Hepatocyte (in vitro differentiated cells): Measurements from ENCODE around the gene SLC25A27.

Experiments
- CTCF ChIP-seq: fragments of 200-600 bp; sonication (generic); IDR thresholded peaks from 2 replicates; pipeline ENCODE4 v1.5.1; 2016; ENCODE audit warnings: antibody characterized with exemption, mild to moderate bottlenecking; ENCODE audit not compliant: poor library complexity
- EZH2phosphoT487 ChIP-seq: fragments of 200-600 bp; sonication (generic); IDR thresholded peaks from one replicate; pipeline ENCODE4 v1.6.1; 2018; ENCODE audit warnings: antibody characterized with exemption, mild to moderate bottlenecking, low read depth, moderate library complexity; ENCODE audit not compliant: unreplicated experiment, severe bottlenecking

- TF ChIP-seq CTCF, result no peak
- TF ChIP-seq EZH2phosphoT487, result no peak
These were observed 9.6 kb upstream of the SLC25A27 start for GRCh38 chr6:46642928-46643751.
